Naive thymus-derived CD4-positive, alpha-beta T cell (primary cell): ENCODE results near the gene TLK2. TPM values are rescaled to one million over a fixed set of nuclear protein-coding genes. Genes with fewer than 3 reads are reported as not detected.

Experiments
- ATAC-seq: fragments of 150-1000 bp; cut with Tn5 transposase; 2 replicates; pipeline ENCODE4 v1.10.0; 2021; ENCODE audit warnings: mild to moderate bottlenecking, moderate library complexity
- CTCF ChIA-PET: fragments of 350-600 bp; sonication (Branson Sonifier 250); formaldehyde crosslinking; loops from one replicate; lab custom pipeline; 2021; ENCODE audit warnings: antibody characterized with exemption; lab: Charles Lee
- POLR2A ChIA-PET: fragments of 350-600 bp; sonication (Branson Sonifier 250); formaldehyde crosslinking; loops from one replicate; lab custom pipeline; 2021; ENCODE audit warnings: antibody characterized with exemption, inconsistent platforms; lab: Charles Lee
- DNase-seq, 9 donors: peaks; one replicate each; pipeline versions ENCODE4 v3.0.0 to v3.0.0-alpha.2; 2020 to 2022; ENCODE audit warnings: mixed read lengths in 1 of 9
- H3K27ac ChIP-seq: one replicate; pipeline ENCODE4 v1.7.0; 2013; ENCODE audit warnings: mild to moderate bottlenecking, low read depth, low read length, moderate library complexity
- H3K27me3 ChIP-seq, 2 donors: one replicate each; pipeline ENCODE4 v1.7.0; 2013; ENCODE audit warnings: low read length in 2 of 2, mild to moderate bottlenecking in 2 of 2, moderate library complexity in 2 of 2; ENCODE audit not compliant: control insufficient read depth in 2 of 2, insufficient read depth in 2 of 2
- H3K36me3 ChIP-seq, 3 experiments: 1 replicate in 2 of 3; 2 replicates in 1 of 3; pipeline ENCODE4 v1.7.0; 2013; ENCODE audit warnings: low read length in 3 of 3, mild to moderate bottlenecking in 3 of 3, moderate library complexity in 1 of 3; ENCODE audit not compliant: insufficient read depth in 3 of 3, control insufficient read depth in 2 of 3
- H3K4me1 ChIP-seq, 2 donors: one replicate each; pipeline ENCODE4 v1.7.0; 2013; ENCODE audit warnings: low read length in 2 of 2, mild to moderate bottlenecking in 2 of 2, moderate library complexity in 1 of 2; ENCODE audit not compliant: control insufficient read depth in 2 of 2, insufficient read depth in 2 of 2
- H3K4me3 ChIP-seq: 2 replicates; pipeline ENCODE4 v1.7.0; 2013; ENCODE audit warnings: mild to moderate bottlenecking, low read length
- H3K9me3 ChIP-seq, 3 experiments: 1 replicate in 2 of 3; 2 replicates in 1 of 3; pipeline ENCODE4 v1.7.0; 2013; ENCODE audit warnings: low read length in 3 of 3; ENCODE audit not compliant: control insufficient read depth in 2 of 3
- H3K27ac Mint-ChIP-seq, 9 donors: one replicate each; pipeline ENCODE4 v1.8.0; 2020 to 2022; ENCODE audit warnings: mixed read lengths in 9 of 9, mild to moderate bottlenecking in 8 of 9, moderate library complexity in 5 of 9, inconsistent platforms in 2 of 9
- H3K27me3 Mint-ChIP-seq, 5 donors: one replicate each; pipeline ENCODE4 v1.8.0; 2021 to 2022; ENCODE audit warnings: mixed read lengths in 5 of 5, mild to moderate bottlenecking in 1 of 5
- H3K36me3 Mint-ChIP-seq, 5 donors: one replicate each; pipeline ENCODE4 v1.8.0; 2020 to 2022; ENCODE audit warnings: mixed read lengths in 5 of 5, mild to moderate bottlenecking in 3 of 5, inconsistent platforms in 1 of 5
- H3K4me1 Mint-ChIP-seq, 7 donors: one replicate each; pipeline ENCODE4 v1.8.0; 2020 to 2022; ENCODE audit warnings: mixed read lengths in 7 of 7, mild to moderate bottlenecking in 3 of 7, inconsistent platforms in 1 of 7
- H3K4me3 Mint-ChIP-seq, 10 donors: one replicate each; pipeline ENCODE4 v1.8.0; 2020 to 2022; ENCODE audit warnings: mild to moderate bottlenecking in 10 of 10, mixed read lengths in 10 of 10, moderate library complexity in 6 of 10, inconsistent platforms in 2 of 10
- H3K9me3 Mint-ChIP-seq, 11 donors: one replicate each; pipeline ENCODE4 v1.8.0; 2020 to 2022; ENCODE audit warnings: mixed read lengths in 11 of 11, mild to moderate bottlenecking in 4 of 11, inconsistent platforms in 1 of 11, moderate library complexity in 1 of 11
- intact Hi-C, 2 donors: fragments of 100-400 bp; cut with micrococcal nuclease; formaldehyde crosslinking; loops; one replicate each; pipeline ENCODE4 v1.15.1; 2023
- polyA plus RNA-seq, 2 donors: library from polyadenylated mRNA; unstranded; fragments of 300-500 nt; fragmentation: Illumina TruSeq; gene quantifications; one replicate each; pipeline ENCODE4 v1.2.3, GENCODE V29; 2021
- total RNA-seq, 6 experiments: library from RNA in 5 of 6; stranded (reverse) in 5 of 6; gene quantifications; 1 replicate in 5 of 6; 2 replicates in 1 of 6; pipeline ENCODE4 v1.2.3 and lab custom pipeline; 2021 to 2026

Gene TLK2
- total and polyA plus RNA-seq, 7 experiments from 2014 or later, result 7.6 to 84.8 (median 64.5) TPM

GRCh38 chr17:62657145-62657665, 178.6 kb downstream of the TLK2 start:
- peaks cover 4 to 22% (median 12%) of the 10 kb centered on the region in 11 donors for H3K9me3 Mint-ChIP-seq
- Histone ChIP-seq H3K27me3 (no peaks in the 10 kb centered on the region), H3K4me1 (peaks cover 8 to 12% of the 10 kb centered on the region in 2 donors), H3K9me3 (no peaks in the 10 kb centered on the region), H3K27ac (no peak overlapping the region), H3K36me3 (peaks cover 0 to 6% (median 0%) of the 10 kb centered on the region in 3 experiments), H3K4me3 (no peak overlapping the region)
- peaks cover 7 to 20% (median 17%) of the 10 kb centered on the region in 7 donors for H3K4me1 Mint-ChIP-seq
- no peak overlapping the region for H3K4me3 Mint-ChIP-seq
- H3K27me3 Mint-ChIP-seq, result peaks cover 0 to 71% (median 0%) of the 10 kb centered on the region in 5 donors
- CTCF ChIA-PET, result no interaction called here
- H3K27ac Mint-ChIP-seq, result peak overlapping the region in 1 of 9 donors; percentile 57
- no peak for DNase-seq
- ATAC-seq, result no peak
- POLR2A ChIA-PET, result interaction anchor here (0.7 kb wide), 1 partner anchor 933 kb away, joined by 3 read pairs; no protein-coding TSS in a partner anchor
- intact Hi-C loops, result no loop called here
- peaks cover 3 to 14% (median 4%) of the 10 kb centered on the region in 5 donors for H3K36me3 Mint-ChIP-seq

GRCh38 chr17:62657690-62658089, 179.1 kb downstream of the TLK2 start:
- Mint-ChIP-seq H3K4me1 (peaks cover 7 to 15% (median 14%) of the 10 kb centered on the region in 7 donors), H3K9me3 (peaks cover 4 to 22% (median 12%) of the 10 kb centered on the region in 11 donors), H3K4me3 (no peak overlapping the region), H3K27ac (no peak overlapping the region), H3K36me3 (peaks cover 3 to 14% (median 4%) of the 10 kb centered on the region in 5 donors), H3K27me3 (peaks cover 0 to 70% (median 0%) of the 10 kb centered on the region in 5 donors)
- no peak overlapping the region for H3K27ac ChIP-seq
- ChIA-PET POLR2A (no interaction called here), CTCF (no interaction called here)
- intact Hi-C loops, result no loop called here
- DNase-seq (no peak), ATAC-seq (no peak)
- no peaks in the 10 kb centered on the region for H3K9me3 ChIP-seq
- no peak overlapping the region for H3K4me3 ChIP-seq
- peaks cover 0 to 3% (median 0%) of the 10 kb centered on the region in 3 experiments for H3K36me3 ChIP-seq
- H3K4me1 ChIP-seq, result peaks cover 8 to 11% of the 10 kb centered on the region in 2 donors
- H3K27me3 ChIP-seq, result no peaks in the 10 kb centered on the region

DNA sequence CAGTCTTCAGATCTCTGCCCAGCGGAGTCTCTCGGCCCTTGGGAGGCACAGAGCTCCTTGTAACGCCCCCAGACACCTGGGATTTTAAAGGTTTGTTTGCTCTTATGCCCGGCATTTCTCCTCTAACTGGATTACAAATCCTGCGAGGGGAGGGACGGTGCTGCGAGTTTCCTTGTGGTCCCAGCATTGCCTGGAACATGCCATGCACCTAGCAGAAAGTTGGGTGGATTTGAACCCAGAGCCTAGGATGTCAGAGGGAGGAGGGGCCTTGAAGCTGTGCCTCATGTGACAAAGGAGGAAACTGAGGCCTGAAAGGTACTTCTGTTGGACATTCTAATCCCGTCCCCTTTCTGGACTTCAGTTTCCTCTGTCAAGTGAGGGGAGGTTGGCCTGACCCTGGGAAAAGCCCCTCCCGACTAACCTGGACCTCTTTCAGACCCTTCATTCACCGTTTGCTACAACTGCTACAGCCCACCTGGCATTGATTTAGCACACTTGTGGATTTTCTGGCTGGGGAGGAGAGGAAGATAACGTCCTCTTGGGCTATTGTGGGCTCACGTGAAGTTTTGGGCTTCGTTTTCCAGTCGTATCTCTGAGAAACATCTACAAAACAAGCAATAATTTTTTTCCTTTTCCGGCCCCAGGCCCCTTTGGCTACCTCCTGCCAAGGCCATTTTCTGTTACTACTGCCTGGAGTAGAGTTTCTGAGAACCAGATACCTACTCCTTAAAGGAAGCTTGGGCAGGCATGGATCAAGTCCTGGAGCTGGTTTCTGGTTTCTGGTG, 179.7 kb downstream of the TLK2 start:
- Mint-ChIP-seq H3K27me3 (peaks cover 0 to 68% (median 0%) of the 10 kb centered on the region in 5 donors), H3K27ac (no peak overlapping the region), H3K9me3 (peaks cover 4 to 22% (median 12%) of the 10 kb centered on the region in 11 donors), H3K4me1 (peaks cover 4 to 12% (median 9%) of the 10 kb centered on the region in 7 donors), H3K4me3 (no peak overlapping the region), H3K36me3 (peaks cover 3 to 14% (median 4%) of the 10 kb centered on the region in 5 donors)
- ChIA-PET POLR2A (no interaction called here), CTCF (no interaction called here)
- no peaks in the 10 kb centered on the region for H3K27me3 ChIP-seq
- H3K4me3 ChIP-seq, result no peak overlapping the region
- intact Hi-C loops, result no loop called here
- DNase-seq (no peak), ATAC-seq (no peak)
- peaks cover 5 to 8% of the 10 kb centered on the region in 2 donors for H3K4me1 ChIP-seq
- no peaks in the 10 kb centered on the region for H3K9me3 ChIP-seq
- no peak overlapping the region for H3K27ac ChIP-seq
- no peaks in the 10 kb centered on the region for H3K36me3 ChIP-seq

DNA sequence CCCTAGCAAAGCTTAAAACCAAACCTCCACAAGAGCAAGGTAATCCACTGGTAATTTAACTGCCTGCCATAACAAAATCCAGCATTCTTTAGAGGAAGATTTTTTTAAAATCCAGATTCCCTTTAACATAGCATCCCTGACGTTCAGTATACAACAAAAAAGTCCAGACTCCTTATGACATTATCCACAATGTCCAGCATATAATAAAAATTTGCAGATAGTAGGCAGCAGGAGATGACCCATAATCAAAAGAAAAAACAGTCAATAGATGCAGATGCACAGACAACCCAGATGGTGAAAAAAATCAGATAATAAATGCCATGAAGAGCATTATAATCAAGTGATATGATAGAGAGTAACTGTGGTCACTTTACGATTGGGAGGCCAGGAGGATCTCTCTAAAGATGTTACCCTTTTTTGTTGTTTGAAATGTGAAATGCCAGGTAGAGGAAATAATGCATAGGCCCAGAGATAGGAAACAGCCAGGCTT, 182.0 kb downstream of the TLK2 start:
- peaks cover 3 to 14% (median 4%) of the 10 kb centered on the region in 5 donors for H3K36me3 Mint-ChIP-seq
- no peak overlapping the region for H3K27ac ChIP-seq
- H3K9me3 Mint-ChIP-seq, result peaks cover 4 to 22% (median 12%) of the 10 kb centered on the region in 11 donors
- no peaks in the 10 kb centered on the region for H3K9me3 ChIP-seq
- intact Hi-C loops, result no loop called here
- no peak overlapping the region for H3K4me3 ChIP-seq
- no peaks in the 10 kb centered on the region for H3K36me3 ChIP-seq
- no peak for DNase-seq
- ChIA-PET CTCF (no interaction called here), POLR2A (no interaction called here)
- peaks cover 0 to 7% (median 0%) of the 10 kb centered on the region in 7 donors for H3K4me1 Mint-ChIP-seq
- H3K4me3 Mint-ChIP-seq, result no peak overlapping the region
- no peaks in the 10 kb centered on the region for H3K4me1 ChIP-seq
- peaks cover 0 to 60% (median 0%) of the 10 kb centered on the region in 5 donors for H3K27me3 Mint-ChIP-seq
- H3K27ac Mint-ChIP-seq, result no peak overlapping the region
- no peak for ATAC-seq
- H3K27me3 ChIP-seq, result no peaks in the 10 kb centered on the region

GRCh38 chr17:62661337-62661736, 182.7 kb downstream of the TLK2 start:
- intact Hi-C loops, result no loop called here
- Mint-ChIP-seq H3K4me3 (no peak overlapping the region), H3K27ac (peak overlapping the region in 1 of 9 donors; percentile 49), H3K9me3 (peaks cover 4 to 22% (median 12%) of the 10 kb centered on the region in 11 donors), H3K27me3 (peaks cover 0 to 54% (median 0%) of the 10 kb centered on the region in 5 donors), H3K36me3 (peaks cover 3 to 14% (median 4%) of the 10 kb centered on the region in 5 donors), H3K4me1 (peaks cover 0 to 7% (median 0%) of the 10 kb centered on the region in 7 donors)
- POLR2A ChIA-PET, result no interaction called here
- no peak for DNase-seq
- no peak overlapping the region for H3K4me3 ChIP-seq
- H3K4me1 ChIP-seq, result no peaks in the 10 kb centered on the region
- CTCF ChIA-PET, result interaction anchor here (0.6 kb wide), 1 partner anchor 341 kb away, joined by 3 read pairs; no protein-coding TSS in a partner anchor
- H3K27me3 ChIP-seq, result no peaks in the 10 kb centered on the region
- ATAC-seq, result no peak
- no peaks in the 10 kb centered on the region for H3K9me3 ChIP-seq
- H3K36me3 ChIP-seq, result no peaks in the 10 kb centered on the region
- H3K27ac ChIP-seq, result no peak overlapping the region

- no peak overlapping the region for H3K27ac Mint-ChIP-seq
- Histone ChIP-seq H3K4me1 (no peaks in the 10 kb centered on the region), H3K4me3 (no peak overlapping the region), H3K36me3 (no peaks in the 10 kb centered on the region), H3K27ac (no peak overlapping the region), H3K27me3 (no peaks in the 10 kb centered on the region), H3K9me3 (no peaks in the 10 kb centered on the region)
- H3K36me3 Mint-ChIP-seq, result peaks cover 3 to 14% (median 4%) of the 10 kb centered on the region in 5 donors
- peaks cover 0 to 45% (median 0%) of the 10 kb centered on the region in 5 donors for H3K27me3 Mint-ChIP-seq
- no peak overlapping the region for H3K4me3 Mint-ChIP-seq
- DNase-seq (no peak), ATAC-seq (no peak)
- peaks cover 0 to 6% (median 0%) of the 10 kb centered on the region in 7 donors for H3K4me1 Mint-ChIP-seq
- ChIA-PET CTCF (no interaction called here), POLR2A (no interaction called here)
- peaks cover 4 to 22% (median 12%) of the 10 kb centered on the region in 11 donors for H3K9me3 Mint-ChIP-seq
- intact Hi-C loops, result no loop called here
Observed at GRCh38 chr17:62662855-62663254, 184.2 kb downstream of the TLK2 start.
